HG03558 (cell line): ENCODE measurements around the gene OR4C46.
"Not testable (repeated sequence)": the region's sequence is repeated elsewhere in the genome, so short reads cannot be mapped to it uniquely, and the experiment has no call there.

Experiments used
- ATAC-seq: cut with Tn5 transposase; IDR thresholded peaks from one replicate; pipeline ENCODE4 v1.9.1; 2021; ENCODE audit warnings: moderate number of reproducible peaks; ENCODE audit not compliant: unreplicated experiment; ENCODE audit errors: extremely low read depth

Gene OR4C46

DNA sequence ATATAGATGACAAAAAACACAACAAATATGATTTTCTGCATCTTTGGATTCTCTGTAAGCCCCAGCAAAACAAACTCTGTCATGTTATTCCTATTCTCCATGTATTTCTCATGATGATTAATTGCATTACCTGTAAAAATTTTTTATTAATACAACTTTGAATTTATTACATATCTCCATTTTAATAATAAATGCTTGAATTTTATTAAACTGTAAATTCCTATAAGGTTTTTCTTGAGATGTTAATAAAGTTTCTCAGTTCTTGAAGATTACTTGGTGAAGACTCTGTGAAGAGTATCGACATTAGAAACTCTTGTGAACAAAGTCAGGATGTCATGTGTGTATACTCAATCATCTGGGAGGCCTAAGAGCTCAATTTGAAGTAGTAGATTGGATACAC lies at the start of gene OR4C46:
OR4C46 (minus strand) TSS at position 101 of the 400 bp plus-strand sequence; CDS start at position 101, 0 bp downstream.
- no peak for ATAC-seq

DNA sequence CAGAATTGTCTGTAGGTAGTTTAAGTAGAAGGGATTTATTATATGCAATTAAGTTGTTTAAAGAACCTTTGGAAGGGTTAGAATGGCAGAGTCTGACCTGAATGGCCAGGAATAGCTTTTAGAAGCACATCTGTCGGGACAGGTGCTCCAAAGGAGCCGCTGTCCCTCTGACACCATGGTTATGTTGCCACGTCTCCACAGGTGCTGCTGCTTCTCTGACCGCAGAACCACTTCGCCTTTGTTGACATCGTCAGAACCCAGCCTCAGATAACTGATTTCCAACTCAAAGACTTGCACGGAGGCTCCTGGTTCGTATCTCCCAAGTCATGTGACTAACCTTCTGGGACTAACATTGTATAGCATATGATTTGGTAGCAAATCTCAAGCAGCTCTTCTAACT lies 41.8 kb upstream of the OR4C46 start:
- ATAC-seq = not testable (repeated sequence)

DNA sequence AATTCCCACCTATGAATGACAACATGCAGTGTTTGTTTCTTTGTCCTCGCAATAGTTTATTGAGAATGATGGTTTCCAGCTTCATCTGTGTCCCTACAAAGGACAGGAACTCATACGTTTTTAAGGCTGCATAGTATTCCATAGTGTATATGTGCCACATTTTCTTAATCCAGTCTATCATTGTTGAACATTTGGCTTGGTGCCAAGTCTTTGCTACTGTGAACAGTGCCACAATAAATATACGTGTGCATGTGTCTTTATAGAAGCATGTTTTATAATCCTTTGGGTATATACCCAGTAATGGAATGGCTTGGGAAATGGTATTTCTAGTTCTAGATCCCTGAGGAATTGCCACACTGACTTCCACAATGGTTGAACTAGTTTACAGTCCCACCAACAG lies 42.4 kb downstream of the OR4C46 start:
- not testable (repeated sequence) for ATAC-seq

- no peak for ATAC-seq
These were observed 44.9 kb downstream of the OR4C46 start for GRCh38 chr11:54558919-54559318.

GRCh38 chr11:54558407-54558806 lies 45.4 kb downstream of the OR4C46 start:
- no peak for ATAC-seq
